Endometrium (tissue), 2 donors: ENCODE measurements around the gene TBC1D1.
"Not testable (repeated sequence)": the region's sequence is repeated elsewhere in the genome, so short reads cannot be mapped to it uniquely, and the experiment has no call there.

Experiments
- FAIRE-seq: peaks from 2 replicates; lab custom pipeline; 2012; peaks lifted over from hg19 to GRCh38; lab: Jason Lieb, UNC
- donor health status: control.
- donor health status: control.

Gene TBC1D1

GRCh38 chr4:37891260-37892159 is 626 bp downstream of the TBC1D1 start:
- no peak for FAIRE-seq

GRCh38 chr4:37892641-37893040 is 1.8 kb downstream of the TBC1D1 start:
- FAIRE-seq: no peak

- FAIRE-seq: no peak
Observed at GRCh38 chr4:37893164-37893563, 2.3 kb downstream of the TBC1D1 start.

- no peak for FAIRE-seq
Observed at GRCh38 chr4:37895271-37895670, 4.4 kb downstream of the TBC1D1 start.

- no peak for FAIRE-seq
Observed at GRCh38 chr4:37896206-37896860, 5.4 kb downstream of the TBC1D1 start.

- no peak for FAIRE-seq
Observed at GRCh38 chr4:37902212-37902611, 11.3 kb downstream of the TBC1D1 start.

GRCh38 chr4:37902738-37903693 is 12.1 kb downstream of the TBC1D1 start:
- no peak for FAIRE-seq

- FAIRE-seq: no peak
Observed at GRCh38 chr4:37903901-37904300, 13.0 kb downstream of the TBC1D1 start.

- no peak for FAIRE-seq
Observed at GRCh38 chr4:37904824-37905223, 13.9 kb downstream of the TBC1D1 start.

GRCh38 chr4:37905533-37906169 is 14.8 kb downstream of the TBC1D1 start:
- no peak for FAIRE-seq

GRCh38 chr4:37908488-37909331 is 17.8 kb downstream of the TBC1D1 start:
- no peak for FAIRE-seq

GRCh38 chr4:37909332-37910090 is 18.6 kb downstream of the TBC1D1 start:
- FAIRE-seq: no peak

GRCh38 chr4:37910091-37910486 is 19.2 kb downstream of the TBC1D1 start:
- FAIRE-seq: peak; percentile 68

- no peak for FAIRE-seq
Observed at GRCh38 chr4:37914539-37914938, 23.7 kb downstream of the TBC1D1 start.

- no peak for FAIRE-seq
Observed at GRCh38 chr4:37917388-37917787, 26.5 kb downstream of the TBC1D1 start.

GRCh38 chr4:37918653-37919052 is 27.8 kb downstream of the TBC1D1 start:
- no peak for FAIRE-seq

- no peak for FAIRE-seq
Observed at GRCh38 chr4:37922328-37922727, 31.4 kb downstream of the TBC1D1 start.

GRCh38 chr4:37923089-37923488 is 32.2 kb downstream of the TBC1D1 start:
- FAIRE-seq: not testable (repeated sequence)

GRCh38 chr4:37924946-37925345 is 34.1 kb downstream of the TBC1D1 start:
- FAIRE-seq: no peak

GRCh38 chr4:37927434-37927833 is 36.5 kb downstream of the TBC1D1 start:
- FAIRE-seq: no peak
